ENCODE results near the gene ZNF320. TPM values are rescaled to one million over a fixed set of nuclear protein-coding genes. Genes with fewer than 3 reads are reported as not detected.

Gene ZNF320
- total and polyA plus RNA-seq, 10 of the 15 experiments (the other 5 are each of a cell fraction or from before 2014, with no cell fraction given) = 0.48 to 9.3 (median 1.3) TPM

GRCh38 chr19:52897138-52897935 lies at the start of gene ZNF320 (continued):
- TF ChIP-seq NKRF (conservative IDR thresholded peaks at IDR 0.05) = peak; percentile 61; the same call in 1 of the 2 replicates
- TF ChIP-seq MAX (IDR thresholded peaks at IDR 0.05; ENCODE audit: low read depth, low read length) = 0 out of 2 replicates have a peak, but pooled peaks have one; percentile 22
- no peak for TF ChIP-seq ETV6 (conservative IDR thresholded peaks at IDR 0.05 in 1 of 2, IDR thresholded peaks at IDR 0.05 in 1 of 2; ENCODE audit: borderline replicate concordance in 1 of 2, low read depth in 1 of 2)
- TF ChIP-seq MLLT1 (IDR thresholded peaks at IDR 0.05) = peak; percentile 40; the same call in 1 of the 2 replicates
- no peak for TF ChIP-seq RAD51 (IDR thresholded peaks at IDR 0.05)
- TF ChIP-seq BMI1 (IDR thresholded peaks at IDR 0.05; ENCODE audit: borderline replicate concordance) = no peak
- 0 out of 2 replicates have a peak, but pooled peaks have one; percentile 41 for TF ChIP-seq RELB (IDR thresholded peaks at IDR 0.05; ENCODE audit: low read depth)
- peak; percentile 51; the same call in 1 of the 2 replicates for TF ChIP-seq TAF1 (IDR thresholded peaks at IDR 0.05; ENCODE audit: borderline replicate concordance, low read depth, low read length)

Data from GM12878 (cell line).